Fibroblast of pulmonary artery (primary cell): ENCODE measurements around the gene CCNT1.
"Not testable (repeated sequence)": the region's sequence is repeated elsewhere in the genome, so short reads cannot be mapped to it uniquely, and the experiment has no call there.

Source experiments
- DNase-seq: peaks from one replicate; pipeline ENCODE4 v3.0.0-alpha.2; 2010; ENCODE audit warnings: low read depth
- H3K4me3 ChIP-seq: replicated peaks from 2 replicates; pipeline ENCODE4 v1.5.1; 2011; ENCODE audit warnings: low read depth, mild to moderate bottlenecking, control low read depth, low read length, moderate library complexity
- TF ChIP-seq, protein P1 (sequence below): IDR thresholded peaks from 2 replicates; pipeline ENCODE4 v1.5.1; 2011; ENCODE audit warnings: mild to moderate bottlenecking, control low read depth, low read length, inconsistent platforms; ENCODE audit errors: missing control alignments

The CCNT1 gene

DNA sequence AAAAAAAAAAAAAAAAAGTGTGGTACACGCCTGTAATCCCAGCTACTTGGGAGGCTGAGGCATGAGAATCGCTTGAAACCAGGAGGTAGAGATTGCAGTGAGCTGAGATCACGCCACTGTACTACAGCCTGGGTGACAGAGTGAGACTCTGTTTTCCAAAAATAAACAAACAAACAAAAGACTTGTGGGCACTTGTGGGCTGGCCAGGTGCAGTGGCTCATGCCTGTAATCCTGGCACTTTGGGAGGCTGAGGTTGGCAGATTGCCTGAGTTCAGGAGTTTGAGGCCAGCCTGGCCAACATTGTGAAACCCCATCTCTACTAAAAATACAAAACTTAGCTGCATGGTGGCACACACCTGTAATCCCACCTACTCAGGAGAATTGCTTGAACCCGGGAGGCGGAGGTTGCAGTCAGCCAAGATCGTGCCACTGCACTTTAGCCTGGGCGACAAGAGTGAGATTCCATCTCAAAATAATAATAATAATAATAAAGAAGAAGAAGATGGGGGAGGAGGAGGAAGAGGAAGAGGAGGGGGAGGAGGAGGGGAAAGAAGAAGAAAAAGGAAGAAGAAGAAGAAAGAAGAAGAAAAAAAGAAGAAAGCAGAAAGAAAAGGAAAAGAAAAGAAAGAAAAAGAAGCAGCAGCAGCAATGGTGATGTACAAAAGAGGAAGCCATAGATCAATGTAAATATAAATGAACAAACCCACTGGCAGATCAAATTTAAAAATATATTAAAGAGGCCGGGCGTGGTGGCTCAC, 27.9 kb upstream of the CCNT1 start:
- H3K4me3 ChIP-seq, result no peak overlapping the region
- DNase-seq, result no peak
- TF ChIP-seq, protein P1, sequence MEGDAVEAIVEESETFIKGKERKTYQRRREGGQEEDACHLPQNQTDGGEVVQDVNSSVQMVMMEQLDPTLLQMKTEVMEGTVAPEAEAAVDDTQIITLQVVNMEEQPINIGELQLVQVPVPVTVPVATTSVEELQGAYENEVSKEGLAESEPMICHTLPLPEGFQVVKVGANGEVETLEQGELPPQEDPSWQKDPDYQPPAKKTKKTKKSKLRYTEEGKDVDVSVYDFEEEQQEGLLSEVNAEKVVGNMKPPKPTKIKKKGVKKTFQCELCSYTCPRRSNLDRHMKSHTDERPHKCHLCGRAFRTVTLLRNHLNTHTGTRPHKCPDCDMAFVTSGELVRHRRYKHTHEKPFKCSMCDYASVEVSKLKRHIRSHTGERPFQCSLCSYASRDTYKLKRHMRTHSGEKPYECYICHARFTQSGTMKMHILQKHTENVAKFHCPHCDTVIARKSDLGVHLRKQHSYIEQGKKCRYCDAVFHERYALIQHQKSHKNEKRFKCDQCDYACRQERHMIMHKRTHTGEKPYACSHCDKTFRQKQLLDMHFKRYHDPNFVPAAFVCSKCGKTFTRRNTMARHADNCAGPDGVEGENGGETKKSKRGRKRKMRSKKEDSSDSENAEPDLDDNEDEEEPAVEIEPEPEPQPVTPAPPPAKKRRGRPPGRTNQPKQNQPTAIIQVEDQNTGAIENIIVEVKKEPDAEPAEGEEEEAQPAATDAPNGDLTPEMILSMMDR, result no peak

DNA sequence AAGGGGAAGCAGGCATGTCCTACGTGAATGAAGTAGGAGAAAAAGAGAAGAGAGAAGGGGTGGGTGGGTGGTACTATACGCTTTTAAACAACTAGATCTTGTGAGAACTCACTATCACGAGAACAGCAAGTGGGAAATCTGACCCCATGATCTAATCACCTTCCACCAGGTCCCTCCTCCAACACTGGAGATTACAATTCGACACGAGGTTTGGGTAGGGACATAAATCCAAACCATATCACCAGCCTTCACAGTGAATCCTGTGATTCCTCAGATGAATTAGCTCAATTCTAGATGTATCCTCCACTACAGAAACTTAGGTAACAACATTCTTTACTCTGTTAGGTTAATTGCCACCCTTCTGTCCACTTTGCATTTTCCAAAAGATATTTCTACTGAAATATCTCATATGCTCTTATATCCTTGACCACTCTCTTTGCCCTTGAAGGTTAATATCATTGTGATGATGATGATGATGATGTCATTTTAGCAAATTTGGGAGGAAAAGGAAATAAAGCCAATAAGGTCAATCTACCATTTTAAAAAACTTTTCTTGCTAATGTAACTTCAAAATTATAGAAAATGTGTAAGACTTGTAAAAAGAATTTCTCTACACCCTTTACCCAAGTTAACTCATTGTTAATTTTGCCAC, 23.2 kb upstream of the CCNT1 start:
- TF ChIP-seq, protein P1, result no peak
- no peak for DNase-seq
- H3K4me3 ChIP-seq, result no peak overlapping the region

DNA sequence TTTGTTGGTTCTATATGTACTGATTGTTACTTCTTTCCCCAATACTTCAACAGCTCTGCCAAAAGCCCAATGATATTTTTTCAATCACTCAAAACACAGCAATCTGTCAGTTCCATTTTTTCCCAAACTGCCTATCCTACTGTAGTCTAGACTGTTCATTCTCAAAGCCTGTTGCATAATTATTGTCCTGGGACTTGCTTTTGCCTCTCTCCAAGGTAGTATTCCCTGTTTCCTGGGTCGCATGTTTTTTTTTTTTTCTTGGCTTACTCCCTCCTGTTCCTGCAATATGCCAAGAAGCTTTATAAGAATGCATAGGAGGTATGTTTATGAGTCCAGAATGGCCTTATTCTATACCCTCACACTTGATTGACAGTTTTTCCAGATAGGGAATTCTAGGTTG, 19.9 kb upstream of the CCNT1 start:
- TF ChIP-seq, protein P1, result no peak
- no peak overlapping the region for H3K4me3 ChIP-seq
- DNase-seq, result no peak

DNA sequence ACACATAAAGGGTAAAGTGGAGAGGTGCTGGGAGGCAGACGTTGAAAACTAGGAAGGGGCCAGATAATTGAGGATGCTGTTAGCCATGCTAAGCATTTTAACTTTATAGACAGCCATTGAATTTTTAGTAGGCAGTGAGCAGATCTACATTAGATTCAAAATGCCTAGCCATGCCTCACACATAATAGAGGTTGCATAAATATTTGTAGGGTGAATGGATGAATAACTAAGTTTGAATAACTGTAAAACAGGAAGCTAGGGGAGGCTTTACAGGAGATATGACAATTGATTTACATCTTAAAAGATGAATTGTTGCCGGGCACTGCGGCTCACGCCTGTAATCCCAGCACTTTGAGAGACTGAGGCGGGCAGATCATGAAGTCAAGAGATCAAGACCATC, 12.3 kb upstream of the CCNT1 start:
- DNase-seq, result no peak
- no peak overlapping the region for H3K4me3 ChIP-seq
- TF ChIP-seq, protein P1, result no peak

DNA sequence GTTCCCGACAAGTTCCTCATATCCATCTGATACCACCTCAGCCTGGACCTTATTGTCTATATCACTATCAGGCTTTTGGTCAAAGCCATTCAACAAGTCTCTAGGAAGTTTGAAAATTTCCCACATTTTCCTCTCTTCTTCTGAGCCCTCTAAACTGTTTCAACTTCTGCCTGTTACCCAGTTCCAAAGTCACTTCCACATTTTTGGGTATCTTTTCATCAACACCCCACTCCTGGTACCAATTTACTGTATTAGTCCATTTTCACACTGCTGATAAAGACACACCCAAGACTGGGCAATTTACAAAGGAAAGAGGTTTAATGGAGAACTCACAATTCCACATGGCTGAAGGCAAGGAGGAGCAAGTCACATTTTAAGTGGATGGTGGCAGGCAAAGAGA, 4.2 kb upstream of the CCNT1 start:
- not testable (repeated sequence) for DNase-seq, H3K4me3 ChIP-seq

DNA sequence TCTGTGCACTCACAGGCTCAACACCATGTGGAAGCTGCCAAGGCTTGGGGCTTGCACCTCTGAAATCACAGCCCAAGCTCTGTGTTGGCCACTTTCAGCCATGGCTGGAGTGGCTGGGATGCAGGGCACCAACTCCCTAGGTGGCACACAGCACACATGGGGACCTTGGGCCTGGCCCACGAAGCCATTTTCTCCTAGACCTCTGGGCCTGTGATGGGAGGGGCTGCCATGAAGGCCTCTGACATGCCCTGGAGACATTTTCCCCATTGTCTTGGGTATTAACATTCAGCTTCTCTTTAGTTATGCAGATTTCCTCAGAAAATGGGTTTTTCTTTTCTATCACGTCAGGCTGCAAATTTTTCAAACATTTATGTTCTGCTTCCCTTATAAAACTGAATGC, 3.7 kb upstream of the CCNT1 start:
- H3K4me3 ChIP-seq, DNase-seq: not testable (repeated sequence)

DNA sequence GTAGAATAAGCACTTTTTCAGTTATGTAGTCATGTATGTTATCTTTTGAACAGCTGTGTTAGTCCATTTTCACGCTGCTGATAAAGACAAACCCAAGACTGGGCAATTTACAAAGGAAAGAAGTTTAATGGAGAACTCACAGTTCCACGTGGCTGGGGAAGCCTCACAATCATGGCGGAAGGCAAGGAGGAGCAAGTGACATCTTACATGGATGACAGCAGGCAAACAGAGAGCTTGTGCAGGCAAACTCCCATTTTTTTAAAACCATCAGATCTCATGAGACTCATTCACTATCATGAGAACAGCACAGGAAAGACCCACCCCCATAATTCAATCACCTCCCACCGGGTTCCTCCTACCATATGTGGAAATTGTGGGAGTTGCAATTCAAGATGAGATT, 2.5 kb upstream of the CCNT1 start:
- not testable (repeated sequence) for H3K4me3 ChIP-seq

DNA sequence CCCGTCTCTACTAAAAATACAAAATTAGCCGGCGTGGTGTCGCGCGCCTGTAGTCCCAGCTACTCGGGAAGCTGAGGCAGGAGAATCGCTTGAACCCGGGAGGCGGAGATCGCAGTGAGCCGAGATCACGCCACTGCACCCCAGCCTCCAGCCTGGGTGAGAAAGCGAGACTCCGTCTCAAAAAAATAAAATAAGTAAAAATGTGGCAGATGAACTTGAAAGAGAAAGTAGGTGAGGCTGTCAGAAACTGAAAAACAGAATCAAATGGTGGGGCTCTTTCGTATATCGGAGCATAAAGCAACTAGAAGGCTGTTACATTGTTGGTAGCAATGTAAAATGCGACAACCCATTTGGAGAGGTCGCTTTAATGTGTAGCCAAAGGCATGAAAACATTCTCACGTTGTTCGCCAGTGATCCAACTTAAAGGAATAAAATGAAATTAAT, 767 bp upstream of the CCNT1 start:
- no peak for DNase-seq
- TF ChIP-seq, protein P1, result no peak
- H3K4me3 ChIP-seq, result peak overlapping the region; percentile 83

More for the DNA sequence above, 2.5 kb upstream of the CCNT1 start:
- not testable (repeated sequence) for DNase-seq
